ENCODE data around the gene ORC2.
"Not testable (repeated sequence)": the region's sequence is repeated elsewhere in the genome, so short reads cannot be mapped to it uniquely, and the experiment has no call there.

ORC2 gene

GRCh38 chr2:200939832-200940231 lies 23.6 kb downstream of the ORC2 start:
- in situ Hi-C loops (cut with MboI; ENCODE audit: low sequenced_read_pairs) = no loop called here

- in situ Hi-C loops (cut with MboI; ENCODE audit: low sequenced_read_pairs) = no loop called here
Observed at GRCh38 chr2:200930947-200931626, 32.4 kb downstream of the ORC2 start.

GRCh38 chr2:200929334-200930249 lies 33.9 kb downstream of the ORC2 start:
- in situ Hi-C loops (cut with MboI; ENCODE audit: low sequenced_read_pairs) = no loop called here

DNA sequence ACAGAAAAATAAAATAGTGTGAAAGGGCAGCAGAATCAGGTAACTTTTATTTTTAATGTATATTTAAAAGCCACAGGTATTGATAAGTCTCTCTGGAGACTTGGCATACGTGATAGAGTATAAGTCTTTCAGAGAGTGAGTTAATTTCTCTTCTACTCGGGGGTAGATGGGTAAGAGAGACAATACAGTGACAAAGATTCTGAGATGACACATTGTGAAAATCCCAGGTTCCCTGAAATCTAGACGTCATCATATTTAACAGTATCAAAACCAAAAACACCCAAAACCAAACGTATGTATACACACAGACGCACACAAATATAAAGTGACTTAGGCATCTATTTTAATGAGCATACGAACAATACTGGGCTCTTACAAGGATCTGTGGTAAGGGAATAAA lies 41.0 kb downstream of the ORC2 start:
- in situ Hi-C loops (cut with MboI; ENCODE audit: low sequenced_read_pairs) = no loop called here

- in situ Hi-C loops (cut with MboI; ENCODE audit: low sequenced_read_pairs) = no loop called here
Observed at GRCh38 chr2:200913654-200914053, 49.8 kb downstream of the ORC2 start.

DNA sequence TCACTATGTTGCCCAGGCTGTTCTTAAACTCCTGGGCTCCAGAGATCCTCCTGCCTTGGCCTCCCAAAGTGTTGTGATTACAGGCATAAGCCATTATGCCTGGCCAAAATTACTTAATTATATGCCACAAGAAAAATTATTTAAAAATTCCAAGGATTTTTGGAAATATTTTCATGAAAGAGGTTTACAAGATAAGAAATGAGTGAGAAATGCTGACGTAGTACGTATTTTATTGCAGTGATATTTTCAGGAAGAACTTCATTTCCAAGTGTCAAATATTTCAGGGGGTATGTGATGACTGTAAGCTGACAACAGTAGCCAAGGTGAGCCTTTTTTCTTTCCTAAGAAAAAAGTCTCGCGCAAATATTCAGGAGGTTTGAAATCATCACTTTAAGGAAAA lies 53.5 kb downstream of the ORC2 start:
- in situ Hi-C loops (cut with MboI; ENCODE audit: low sequenced_read_pairs) = no loop called here

DNA sequence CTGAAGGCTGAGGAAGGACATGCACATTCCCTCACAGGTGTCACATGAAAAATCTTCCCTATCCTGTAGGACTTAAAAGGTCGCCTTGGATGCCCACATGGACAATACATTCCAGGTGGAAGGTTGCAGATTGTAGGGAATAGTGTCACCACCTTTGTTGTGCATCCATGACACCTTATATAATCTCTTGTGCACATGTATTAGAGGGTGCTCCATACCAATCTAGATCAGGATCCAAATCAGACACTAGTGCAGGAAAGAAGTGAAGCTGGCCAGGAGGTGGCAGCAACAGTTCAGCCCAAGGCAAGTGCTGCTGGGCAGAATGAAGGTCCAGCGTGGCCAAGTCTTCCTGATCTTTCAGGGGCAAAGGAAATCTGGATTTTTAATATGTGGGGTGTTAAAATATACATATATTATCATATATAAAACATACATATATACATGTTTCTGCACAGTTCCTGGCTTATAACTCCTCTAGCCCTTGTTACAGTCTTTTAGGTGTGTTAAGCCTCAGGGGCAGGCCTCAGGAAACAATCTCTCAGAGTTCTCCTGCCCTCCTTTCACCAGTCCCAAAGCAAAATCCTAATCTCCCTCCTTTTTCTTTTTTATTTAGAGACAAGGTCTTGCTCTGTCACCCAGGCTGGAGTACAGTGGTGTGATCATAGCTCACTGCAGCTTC lies 57.7 kb downstream of the ORC2 start:
- in situ Hi-C loops (cut with MboI; ENCODE audit: low sequenced_read_pairs) = no loop called here

DNA sequence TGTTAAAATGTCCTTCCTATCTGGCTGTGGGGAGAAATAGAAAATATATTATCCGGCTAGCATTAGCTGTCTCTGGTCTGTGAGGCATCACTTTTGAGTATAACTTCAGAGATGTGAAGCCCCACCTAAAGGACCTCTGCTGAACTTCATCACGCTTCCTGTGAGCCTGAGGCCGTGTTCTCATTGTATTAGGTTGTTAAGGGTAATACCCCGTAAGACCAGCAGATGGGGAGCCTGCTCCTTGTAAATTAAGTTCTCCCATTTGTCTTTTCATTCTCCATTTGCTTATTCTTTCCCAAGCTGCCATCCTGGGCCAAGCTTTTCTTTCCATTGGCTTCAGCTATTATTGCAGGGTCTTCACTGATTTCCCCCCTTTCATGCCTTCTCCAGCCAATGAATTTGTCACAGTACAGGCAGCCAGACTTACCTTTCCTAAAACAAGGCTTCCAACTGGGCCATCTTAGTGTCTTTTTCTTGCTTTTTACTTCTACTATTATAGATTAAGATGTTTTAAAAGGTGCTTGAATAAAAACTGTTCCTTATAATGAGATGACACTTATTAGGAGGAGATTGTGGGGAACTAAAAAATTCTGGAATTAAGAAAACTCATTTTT lies 61.9 kb downstream of the ORC2 start:
- in situ Hi-C loops (cut with MboI; ENCODE audit: low sequenced_read_pairs) = no loop called here

DNA sequence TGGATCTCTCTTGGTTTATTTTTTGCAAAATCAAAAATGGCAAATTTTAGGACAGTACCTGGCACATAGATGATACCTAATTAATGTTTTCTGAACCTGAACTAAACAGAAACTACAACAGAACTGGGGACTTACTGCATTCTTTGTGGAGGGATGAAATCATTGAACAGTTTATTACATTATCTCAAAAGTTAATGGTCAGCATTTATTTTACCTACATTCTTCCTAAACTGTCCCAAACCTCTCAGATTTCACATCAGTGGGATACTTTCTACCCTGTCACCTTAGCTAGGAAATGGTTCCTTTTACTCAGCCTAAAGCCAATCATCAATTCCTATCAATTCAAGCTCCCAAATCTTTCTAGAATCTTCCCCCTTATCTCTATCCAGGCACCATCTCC lies 64.0 kb downstream of the ORC2 start:
- in situ Hi-C loops (cut with MboI; ENCODE audit: low sequenced_read_pairs) = no loop called here

DNA sequence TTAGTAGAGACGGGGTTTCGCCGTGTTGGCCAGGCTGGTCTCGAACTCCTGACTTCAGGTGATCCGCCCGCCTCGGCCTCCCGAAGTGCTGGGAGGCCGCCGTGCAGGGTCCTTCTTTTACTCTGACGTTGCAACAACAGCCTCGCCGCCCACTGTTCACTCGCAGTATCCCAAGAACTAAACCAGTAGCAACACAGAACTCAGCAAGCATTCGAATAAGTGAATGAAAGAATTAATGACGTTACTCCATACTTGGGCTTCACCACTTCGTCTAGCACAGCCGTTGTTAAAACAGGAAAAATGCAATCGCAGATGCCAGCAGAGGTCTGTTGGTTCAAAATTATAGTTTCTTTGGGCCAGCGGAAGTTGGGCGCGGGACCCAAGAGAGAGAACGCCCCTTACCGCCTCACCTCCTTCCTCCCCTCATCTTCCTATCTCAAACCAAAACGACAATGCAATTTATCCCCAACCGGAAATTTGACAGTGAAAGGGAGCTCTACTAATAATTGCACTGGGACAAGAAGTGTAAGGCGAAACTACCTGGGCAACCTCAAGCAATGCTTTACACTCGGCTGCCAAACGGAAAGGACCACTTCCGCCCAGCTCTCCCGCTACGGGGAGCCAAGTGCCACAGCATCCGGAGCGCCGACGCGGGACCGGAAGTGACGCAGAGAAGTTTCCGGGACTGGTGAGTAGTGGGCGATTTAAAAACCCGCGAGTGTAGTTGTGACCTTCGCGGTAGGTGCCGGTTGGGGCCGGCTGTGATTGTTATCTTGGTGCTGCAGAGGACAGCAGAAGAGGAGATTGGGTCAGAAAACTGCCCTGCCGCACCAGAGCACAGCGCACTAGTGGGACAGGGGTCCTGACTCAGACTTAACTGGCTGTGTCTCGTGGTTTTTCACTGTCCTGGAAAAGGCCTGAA lies 74.5 kb downstream of the ORC2 start, which contains the start of the genes NIF3L1 and PPIL3:
Gene NIF3L1 (plus strand): TSS at position 668 of the 922 bp plus-strand sequence. CDS start 2,573 bp downstream, outside the sequence.
Gene PPIL3 (minus strand): TSS at position 374 of the 922 bp plus-strand sequence. CDS start 1,462 bp downstream, outside the sequence.
- in situ Hi-C loops (cut with MboI; ENCODE audit: low sequenced_read_pairs) = no loop called here

GRCh38 chr2:200881715-200882249 lies 81.7 kb downstream of the ORC2 start:
- in situ Hi-C loops (cut with MboI; ENCODE audit: low sequenced_read_pairs) = not testable (repeated sequence)

DNA sequence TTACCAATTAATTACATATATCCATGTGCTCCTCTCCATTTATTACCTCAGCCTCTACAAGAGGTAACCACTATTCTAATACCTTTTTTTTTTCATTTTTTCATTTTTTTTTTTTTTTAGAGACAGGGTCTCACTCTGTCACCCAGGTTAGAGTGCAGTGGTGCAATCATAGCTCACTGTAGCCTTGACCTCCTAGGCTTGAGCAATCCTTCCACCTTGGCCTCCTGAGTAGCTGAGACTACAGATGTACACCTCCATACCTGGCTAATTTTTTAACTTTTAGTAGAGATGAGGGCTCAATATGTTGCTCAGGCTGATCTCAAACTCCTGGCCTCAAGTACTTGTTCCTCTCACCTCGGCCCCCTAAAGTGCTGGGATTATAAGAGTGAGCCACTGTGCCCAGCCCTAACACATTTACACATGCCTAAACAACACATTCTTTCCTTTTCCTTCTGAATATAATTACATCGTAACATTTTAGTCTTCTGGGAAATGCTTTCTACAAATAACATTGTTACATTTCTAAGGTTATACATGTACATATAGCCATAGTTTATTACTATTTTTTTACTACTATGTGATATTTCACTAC lies 85.1 kb downstream of the ORC2 start:
- in situ Hi-C loops (cut with MboI; ENCODE audit: low sequenced_read_pairs) = no loop called here

- in situ Hi-C loops (cut with MboI; ENCODE audit: low sequenced_read_pairs) = no loop called here
Observed at GRCh38 chr2:200877443-200877842, 86.0 kb downstream of the ORC2 start.

- in situ Hi-C loops (cut with MboI; ENCODE audit: low sequenced_read_pairs) = no loop called here
Observed at GRCh38 chr2:200873560-200873959, 89.9 kb downstream of the ORC2 start.

DNA sequence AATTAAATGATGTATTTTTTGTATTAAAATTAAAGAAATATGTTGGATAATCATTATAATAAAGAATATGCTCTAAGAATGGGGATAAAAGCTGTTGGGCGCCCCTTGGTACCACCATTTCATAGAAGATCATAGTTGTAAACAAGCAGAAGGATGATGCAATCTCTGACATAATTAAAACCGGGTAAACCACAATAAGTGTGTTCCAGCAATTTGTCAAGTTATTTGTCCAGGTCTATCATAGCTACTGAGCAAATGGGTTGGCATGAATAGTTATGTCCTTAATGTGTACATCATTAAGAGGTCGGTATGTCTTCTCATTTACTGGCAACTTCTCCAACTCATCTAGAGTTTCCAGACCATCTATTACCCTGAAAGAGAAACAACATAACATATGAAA lies 92.3 kb downstream of the ORC2 start:
- in situ Hi-C loops (cut with MboI; ENCODE audit: low sequenced_read_pairs) = no loop called here

DNA sequence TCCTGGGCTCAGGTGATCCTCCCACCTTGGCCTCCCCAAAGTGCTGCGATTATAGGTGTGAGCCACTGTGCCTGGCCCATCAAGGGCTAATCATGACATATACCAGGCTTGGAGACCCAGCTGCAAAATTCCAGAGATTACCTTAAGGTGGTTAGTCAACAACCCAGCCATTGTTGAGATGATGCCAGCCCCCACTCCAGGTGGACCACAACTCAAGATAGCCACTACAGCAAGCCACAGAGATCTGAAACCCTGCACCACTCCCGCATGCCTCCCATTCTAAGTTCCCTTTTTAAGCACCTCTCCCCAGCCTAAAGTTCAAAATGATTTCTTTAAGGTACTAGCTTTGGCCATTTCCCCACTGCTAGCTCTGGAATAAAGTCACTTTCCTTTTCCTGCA lies 94.4 kb downstream of the ORC2 start:
- in situ Hi-C loops (cut with MboI; ENCODE audit: low sequenced_read_pairs) = no loop called here

DNA sequence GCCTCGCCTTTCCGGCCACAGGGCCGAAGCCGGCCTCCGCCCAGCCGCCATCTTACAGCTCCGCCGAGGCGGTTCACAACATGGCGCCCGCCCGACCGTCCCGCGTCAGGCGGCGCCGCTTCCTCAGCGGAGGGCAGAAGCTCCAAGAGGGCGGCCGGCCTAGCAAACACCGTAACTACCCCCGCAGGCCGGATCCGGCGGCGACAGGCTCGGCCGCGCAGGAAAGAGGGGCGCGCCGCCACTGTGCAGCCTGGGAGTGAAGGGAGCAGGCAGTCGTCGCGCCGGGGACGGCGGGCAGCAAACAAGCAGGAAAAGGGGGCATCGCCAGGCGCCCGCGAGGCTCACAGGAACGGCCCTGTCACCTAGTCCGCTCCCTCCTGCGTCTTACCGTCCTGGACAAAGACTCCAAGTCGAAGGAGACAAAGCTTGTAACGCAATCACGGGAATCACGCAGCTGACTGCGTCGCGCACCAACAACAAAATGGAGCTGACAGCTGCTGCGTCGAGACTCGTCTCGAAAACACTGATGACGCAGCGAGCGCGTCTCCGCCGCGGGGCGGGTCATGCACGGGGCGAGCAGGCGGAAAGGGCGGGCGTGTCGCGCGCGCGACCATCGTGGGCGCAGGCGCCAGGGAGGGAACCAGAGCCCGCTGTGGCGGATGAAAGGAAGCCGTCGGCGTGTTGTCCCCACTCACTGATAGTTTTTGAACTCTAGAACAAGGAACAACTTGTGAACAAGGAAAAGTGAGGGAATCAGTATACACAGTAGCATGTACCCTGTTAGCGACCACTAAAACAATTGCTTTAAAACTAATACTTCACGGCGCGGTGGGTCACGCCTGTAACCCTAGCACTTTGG lies 99.1 kb downstream of the ORC2 start, which contains the start of gene CLK1:
Gene CLK1 (minus strand): TSS at position 483 of the 859 bp plus-strand sequence. CDS start 2,796 bp downstream, outside the sequence.
- in situ Hi-C loops (cut with MboI; ENCODE audit: low sequenced_read_pairs) = no loop called here

GRCh38 chr2:200863782-200864175 lies 99.7 kb downstream of the ORC2 start:
- in situ Hi-C loops (cut with MboI; ENCODE audit: low sequenced_read_pairs) = no loop called here

Measured in hTERT RPE-1 (cell line).